ENCODE measurements around the gene PTPRE.

DNA sequence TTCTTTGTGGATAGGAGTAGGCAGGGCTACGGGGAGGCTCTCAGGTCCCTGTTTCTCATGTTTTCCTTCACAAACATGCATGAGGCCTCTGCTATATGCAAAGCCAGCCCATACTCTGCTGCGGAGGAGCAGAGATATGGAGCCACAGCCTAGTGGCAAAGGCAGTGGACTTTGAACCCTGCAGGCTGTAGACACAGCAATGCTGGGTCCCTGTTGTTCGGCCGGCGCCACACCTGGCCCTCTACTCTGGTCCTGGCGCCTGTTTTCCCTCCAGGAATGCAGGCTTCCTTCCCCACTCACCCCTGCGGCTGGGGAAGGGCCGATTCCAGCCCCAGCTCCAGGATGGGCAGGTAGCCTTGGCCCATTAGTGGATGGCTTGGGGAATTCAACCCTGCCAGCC lies 25.6 kb upstream of the PTPRE start:
- no peak for TF ChIP-seq POLR2AphosphoS5 (IDR thresholded peaks at IDR 0.05; ENCODE audit: low read depth, low read length)
- TF ChIP-seq TAF1 (IDR thresholded peaks at IDR 0.05; ENCODE audit: borderline replicate concordance, insufficient read depth, low read length), result no peak
- TF ChIP-seq FOXP2 (optimal IDR thresholded peaks at IDR 0.05; ENCODE audit: borderline replicate concordance, extremely low read depth, extremely low read length, insufficient read depth), result no peak

Measured in PFSK-1 (cell line).